Loucy (cell line): ENCODE measurements around the gene TSEN54.

Experiments used
- CTCF ChIP-seq: fragments of 200-600 bp; sonication (generic); conservative IDR thresholded peaks from 2 replicates; pipeline ENCODE4 v1.5.1; 2014; ENCODE audit warnings: mild to moderate bottlenecking, antibody characterized with exemption, low read length
- EZH2phosphoT487 ChIP-seq: fragments of 200-600 bp; IDR thresholded peaks from 2 replicates; pipeline ENCODE4 v1.6.1; 2018; ENCODE audit warnings: antibody characterized with exemption, mild to moderate bottlenecking, moderate library complexity, borderline replicate concordance

GRCh38 chr17:75573540-75573957 lies 57.2 kb downstream of the TSEN54 start:
- no peak for TF ChIP-seq CTCF
- TF ChIP-seq EZH2phosphoT487 = no peak
